DOHH2 (cell line): ENCODE results near the gene NKX1-2.

Experiments used
- H3F3A ChIP-seq: fragments of 200-600 bp; sonication (generic), shearing (Covaris generic); 2 replicates; pipeline ENCODE4 v1.6.0; 2016; ENCODE audit warnings: antibody characterized with exemption, mild to moderate bottlenecking; ENCODE audit not compliant: control insufficient read depth, insufficient read depth
- H3K27ac ChIP-seq: fragments of 200-600 bp; sonication (generic); 2 replicates; pipeline ENCODE4 v1.5.1; 2014; ENCODE audit warnings: low read depth, mild to moderate bottlenecking, low read length, moderate library complexity
- H3K27me3 ChIP-seq: fragments of 200-600 bp; sonication (generic); 2 replicates; pipeline ENCODE4 v1.6.1; 2014; ENCODE audit warnings: mild to moderate bottlenecking, low read length, mixed read lengths; ENCODE audit not compliant: control insufficient read depth
- H3K36me3 ChIP-seq: fragments of 200-600 bp; sonication (generic); 2 replicates; pipeline ENCODE4 v1.6.1; 2014; ENCODE audit warnings: mild to moderate bottlenecking, low read length, moderate library complexity, mixed read lengths; ENCODE audit not compliant: control insufficient read depth
- H3K4me1 ChIP-seq: fragments of 200-600 bp; sonication (generic); 2 replicates; pipeline ENCODE4 v1.6.1; 2014; ENCODE audit warnings: mild to moderate bottlenecking, low read length, mixed read lengths; ENCODE audit not compliant: control insufficient read depth
- H3K4me2 ChIP-seq: fragments of 200-600 bp; sonication (generic); 2 replicates; pipeline ENCODE4 v1.6.0; 2014; ENCODE audit warnings: mild to moderate bottlenecking, low read length, moderate library complexity
- H3K4me3 ChIP-seq: fragments of 200-600 bp; sonication (generic); 2 replicates; pipeline ENCODE4 v1.5.1; 2014; ENCODE audit warnings: mild to moderate bottlenecking, low read length, mixed read lengths
- H3K79me2 ChIP-seq: fragments of 200-600 bp; sonication (generic); 2 replicates; pipeline ENCODE4 v1.6.1; 2014; ENCODE audit warnings: mild to moderate bottlenecking, low read length, mixed read lengths; ENCODE audit not compliant: control insufficient read depth
- H3K9me2 ChIP-seq: fragments of 200-600 bp; sonication (generic); replicated peaks from 2 replicates; pipeline ENCODE4 v1.6.1; 2014; ENCODE audit warnings: mild to moderate bottlenecking, low read length, mixed read lengths; ENCODE audit not compliant: control insufficient read depth
- H3K9me3 ChIP-seq: fragments of 200-600 bp; sonication (generic); 2 replicates; pipeline ENCODE4 v1.6.1; 2014; ENCODE audit warnings: antibody characterized with exemption, low read length, mixed read lengths; ENCODE audit not compliant: control insufficient read depth, insufficient read depth
- H4K20me1 ChIP-seq: fragments of 200-600 bp; sonication (generic); 2 replicates; pipeline ENCODE4 v1.6.0; 2014; ENCODE audit warnings: low read depth, mild to moderate bottlenecking, antibody characterized with exemption, low read length, moderate library complexity; ENCODE audit not compliant: control insufficient read depth, insufficient read depth
- EZH2phosphoT487 ChIP-seq: fragments of 200-600 bp; sonication (generic); IDR thresholded peaks from 2 replicates; pipeline ENCODE4 v1.6.1; 2017; ENCODE audit warnings: borderline replicate concordance, mild to moderate bottlenecking, antibody characterized with exemption, low read length, moderate library complexity, mixed read lengths
- TF ChIP-seq, protein P1 (sequence below): fragments of 200-600 bp; sonication (generic); IDR thresholded peaks from one replicate; pipeline ENCODE4 v1.5.1; 2014; ENCODE audit warnings: antibody characterized with exemption, mild to moderate bottlenecking, low read depth, low read length; ENCODE audit not compliant: poor library complexity, severe bottlenecking

NKX1-2 gene

DNA sequence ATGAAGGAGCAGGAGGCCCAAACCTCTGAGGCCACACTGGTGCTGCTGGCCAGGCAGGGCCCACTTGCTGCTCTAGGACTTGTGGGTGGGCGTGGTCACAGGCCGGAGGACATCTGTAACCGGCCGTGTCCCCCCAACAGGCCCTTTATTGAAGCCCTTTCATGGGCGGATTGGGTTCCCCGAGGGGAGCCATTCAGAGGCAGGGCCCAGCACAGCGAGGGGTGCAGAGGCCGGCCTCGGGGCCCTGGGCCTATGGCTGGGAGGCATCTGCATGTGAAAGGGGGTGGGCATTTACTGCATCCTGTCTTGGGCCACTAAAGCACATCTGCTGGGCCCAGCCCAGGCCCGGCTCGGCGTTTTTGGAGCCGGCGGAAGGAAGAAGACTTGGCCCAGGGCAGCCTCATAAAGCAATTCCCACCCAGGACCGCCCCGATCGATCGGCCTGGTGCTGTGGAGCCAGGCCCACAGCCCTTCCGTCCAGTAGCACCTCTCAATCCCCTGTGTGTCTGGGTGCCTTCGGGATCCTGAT lies 20.2 kb upstream of the NKX1-2 start:
- Histone ChIP-seq H3K4me3 (no peak overlapping the region), H3K9me2 (no peaks in the 10 kb centered on the region), H3K27me3 (no peaks in the 10 kb centered on the region), H3K9me3 (no peaks in the 10 kb centered on the region), H3F3A (no peaks in the 10 kb centered on the region), H4K20me1 (no peaks in the 10 kb centered on the region), H3K4me2 (no peak overlapping the region), H3K27ac (no peak overlapping the region), H3K79me2 (no peaks in the 10 kb centered on the region), H3K36me3 (no peaks in the 10 kb centered on the region), H3K4me1 (peaks cover 13% of the 10 kb centered on the region)
- TF ChIP-seq EZH2phosphoT487: no peak
- TF ChIP-seq, protein P1, sequence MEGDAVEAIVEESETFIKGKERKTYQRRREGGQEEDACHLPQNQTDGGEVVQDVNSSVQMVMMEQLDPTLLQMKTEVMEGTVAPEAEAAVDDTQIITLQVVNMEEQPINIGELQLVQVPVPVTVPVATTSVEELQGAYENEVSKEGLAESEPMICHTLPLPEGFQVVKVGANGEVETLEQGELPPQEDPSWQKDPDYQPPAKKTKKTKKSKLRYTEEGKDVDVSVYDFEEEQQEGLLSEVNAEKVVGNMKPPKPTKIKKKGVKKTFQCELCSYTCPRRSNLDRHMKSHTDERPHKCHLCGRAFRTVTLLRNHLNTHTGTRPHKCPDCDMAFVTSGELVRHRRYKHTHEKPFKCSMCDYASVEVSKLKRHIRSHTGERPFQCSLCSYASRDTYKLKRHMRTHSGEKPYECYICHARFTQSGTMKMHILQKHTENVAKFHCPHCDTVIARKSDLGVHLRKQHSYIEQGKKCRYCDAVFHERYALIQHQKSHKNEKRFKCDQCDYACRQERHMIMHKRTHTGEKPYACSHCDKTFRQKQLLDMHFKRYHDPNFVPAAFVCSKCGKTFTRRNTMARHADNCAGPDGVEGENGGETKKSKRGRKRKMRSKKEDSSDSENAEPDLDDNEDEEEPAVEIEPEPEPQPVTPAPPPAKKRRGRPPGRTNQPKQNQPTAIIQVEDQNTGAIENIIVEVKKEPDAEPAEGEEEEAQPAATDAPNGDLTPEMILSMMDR: no peak

DNA sequence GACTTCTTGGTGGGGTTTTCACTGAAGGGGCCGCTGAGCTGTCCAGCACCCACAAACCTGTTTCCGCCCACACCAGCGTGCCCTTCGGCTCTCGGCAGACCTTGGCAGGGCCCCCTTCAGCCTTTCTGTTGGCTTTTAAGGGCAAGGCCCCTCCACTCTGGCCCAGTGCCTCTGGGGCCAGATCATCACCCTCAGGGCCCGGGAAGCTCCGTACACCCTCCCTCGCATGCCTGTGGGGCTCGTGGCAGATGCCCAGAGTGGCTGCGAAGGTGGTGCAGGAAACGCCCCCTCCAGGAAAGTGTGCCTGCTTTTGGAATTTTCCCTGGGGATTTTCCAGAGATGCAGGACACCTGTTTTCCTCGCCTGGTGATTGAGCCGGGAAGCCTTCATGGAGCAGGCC lies 18.8 kb upstream of the NKX1-2 start:
- Histone ChIP-seq H3K4me3 (no peak overlapping the region), H3K9me3 (no peaks in the 10 kb centered on the region), H3K4me1 (peaks cover 21% of the 10 kb centered on the region)

DNA sequence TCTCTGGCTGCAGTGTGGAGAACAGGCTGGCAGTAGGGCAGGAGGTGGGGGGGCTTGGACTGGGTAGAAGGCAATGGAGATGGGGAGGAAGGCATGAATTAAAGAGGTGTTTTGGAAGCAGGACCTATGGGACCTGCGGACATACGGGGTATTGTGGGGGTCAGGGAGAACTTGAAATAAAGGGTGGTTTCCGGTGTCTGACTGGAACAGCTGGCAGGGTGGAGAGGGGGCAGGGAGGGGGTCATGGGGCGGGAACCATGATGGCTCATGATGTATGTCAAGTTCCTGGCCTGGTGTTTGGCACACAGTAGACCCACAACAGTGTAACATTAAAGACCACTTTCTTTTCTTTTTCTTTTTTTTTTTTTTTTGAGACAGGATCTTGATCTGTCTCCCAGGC lies 17.3 kb upstream of the NKX1-2 start:
- TF ChIP-seq, protein P1: no peak
- TF ChIP-seq EZH2phosphoT487: no peak
- Histone ChIP-seq H3K27ac (no peak overlapping the region), H3K4me2 (no peak overlapping the region), H3K9me3 (no peaks in the 10 kb centered on the region), H3K4me1 (peaks cover 26% of the 10 kb centered on the region), H3K9me2 (no peaks in the 10 kb centered on the region), H3K27me3 (no peaks in the 10 kb centered on the region), H3K4me3 (no peak overlapping the region), H3K79me2 (no peaks in the 10 kb centered on the region), H3F3A (no peaks in the 10 kb centered on the region), H3K36me3 (no peaks in the 10 kb centered on the region), H4K20me1 (no peaks in the 10 kb centered on the region)

More for the DNA sequence above, 18.8 kb upstream of the NKX1-2 start:
- H3F3A ChIP-seq: no peaks in the 10 kb centered on the region
- no peaks in the 10 kb centered on the region for H3K79me2 ChIP-seq
- H3K4me2 ChIP-seq: no peak overlapping the region
- TF ChIP-seq, protein P1: no peak
- TF ChIP-seq EZH2phosphoT487: no peak
- H4K20me1 ChIP-seq: no peaks in the 10 kb centered on the region
- H3K36me3 ChIP-seq: no peaks in the 10 kb centered on the region
- H3K27ac ChIP-seq: no peak overlapping the region
- H3K27me3 ChIP-seq: no peaks in the 10 kb centered on the region
- H3K9me2 ChIP-seq: no peaks in the 10 kb centered on the region
